Nephron progenitor cell (in vitro differentiated cells): Measurements from ENCODE around the gene MTCL1.

Source experiments
- DNase-seq: peaks from one replicate; pipeline ENCODE4 v3.0.0; 2021
- H3K27ac Mint-ChIP-seq: 2 replicates; pipeline ENCODE4 v1.8.0; 2021; ENCODE audit warnings: mild to moderate bottlenecking, moderate library complexity, mixed read lengths
- H3K27me3 Mint-ChIP-seq: 2 replicates; pipeline ENCODE4 v1.8.0; 2021; ENCODE audit warnings: mild to moderate bottlenecking, low read depth, mixed read lengths; ENCODE audit not compliant: poor library complexity
- H3K36me3 Mint-ChIP-seq: 2 replicates; pipeline ENCODE4 v1.8.0; 2021; ENCODE audit warnings: low read depth, mixed read lengths
- H3K4me1 Mint-ChIP-seq: 2 replicates; pipeline ENCODE4 v1.8.0; 2021; ENCODE audit warnings: mixed read lengths
- H3K4me3 Mint-ChIP-seq: 2 replicates; pipeline ENCODE4 v1.8.0; 2021; ENCODE audit warnings: mild to moderate bottlenecking, moderate library complexity, mixed read lengths
- H3K9me3 Mint-ChIP-seq: 2 replicates; pipeline ENCODE4 v1.8.0; 2021; ENCODE audit warnings: mild to moderate bottlenecking, moderate library complexity, mixed read lengths
- CTCF ChIP-seq: fragments of 200-600 bp; sonication (generic); IDR thresholded peaks from 2 replicates; pipeline ENCODE4 v1.5.0; 2021; ENCODE audit warnings: antibody characterized with exemption

Gene MTCL1

GRCh38 chr18:8812631-8813030 is 107.3 kb downstream of the MTCL1 start:
- peaks cover 28% of the 10 kb centered on the region for H3K4me1 Mint-ChIP-seq
- no peak overlapping the region for H3K4me3 Mint-ChIP-seq
- no peaks in the 10 kb centered on the region for H3K9me3 Mint-ChIP-seq
- no peak overlapping the region for H3K27ac Mint-ChIP-seq
- peaks cover 7% of the 10 kb centered on the region for H3K27me3 Mint-ChIP-seq
- no peak for TF ChIP-seq CTCF
- no peak for DNase-seq
- H3K36me3 Mint-ChIP-seq = peaks cover 36% of the 10 kb centered on the region

- Mint-ChIP-seq H3K9me3 (no peaks in the 10 kb centered on the region), H3K27ac (no peak overlapping the region), H3K4me3 (no peak overlapping the region), H3K36me3 (peaks cover 36% of the 10 kb centered on the region), H3K27me3 (peaks cover 7% of the 10 kb centered on the region), H3K4me1 (peaks cover 29% of the 10 kb centered on the region)
- DNase-seq = no peak
- TF ChIP-seq CTCF = no peak
Measured at GRCh38 chr18:8813611-8814010, 108.3 kb downstream of the MTCL1 start.

- Mint-ChIP-seq H3K9me3 (no peaks in the 10 kb centered on the region), H3K27ac (no peak overlapping the region), H3K4me3 (no peak overlapping the region), H3K27me3 (peaks cover 7% of the 10 kb centered on the region), H3K4me1 (peaks cover 29% of the 10 kb centered on the region), H3K36me3 (peaks cover 37% of the 10 kb centered on the region)
- no peak for DNase-seq
- TF ChIP-seq CTCF = no peak
Measured at GRCh38 chr18:8814206-8814605, 108.8 kb downstream of the MTCL1 start.

GRCh38 chr18:8816220-8816619 is 110.9 kb downstream of the MTCL1 start:
- TF ChIP-seq CTCF = no peak
- Mint-ChIP-seq H3K27ac (no peak overlapping the region), H3K4me1 (peaks cover 22% of the 10 kb centered on the region), H3K4me3 (no peak overlapping the region), H3K36me3 (peaks cover 30% of the 10 kb centered on the region), H3K9me3 (no peaks in the 10 kb centered on the region), H3K27me3 (no peaks in the 10 kb centered on the region)
- DNase-seq = no peak

GRCh38 chr18:8816816-8817215 is 111.5 kb downstream of the MTCL1 start:
- H3K4me3 Mint-ChIP-seq = no peak overlapping the region
- no peak for TF ChIP-seq CTCF
- no peaks in the 10 kb centered on the region for H3K9me3 Mint-ChIP-seq
- H3K36me3 Mint-ChIP-seq = peaks cover 29% of the 10 kb centered on the region
- peaks cover 2% of the 10 kb centered on the region for H3K27me3 Mint-ChIP-seq
- H3K27ac Mint-ChIP-seq = peak overlapping the region; percentile 18
- peaks cover 28% of the 10 kb centered on the region for H3K4me1 Mint-ChIP-seq
- no peak for DNase-seq

GRCh38 chr18:8818982-8819381 is 113.6 kb downstream of the MTCL1 start:
- H3K27me3 Mint-ChIP-seq = peaks cover 4% of the 10 kb centered on the region
- no peak overlapping the region for H3K27ac Mint-ChIP-seq
- H3K9me3 Mint-ChIP-seq = no peaks in the 10 kb centered on the region
- TF ChIP-seq CTCF = no peak
- DNase-seq = no peak
- H3K36me3 Mint-ChIP-seq = peaks cover 23% of the 10 kb centered on the region
- peaks cover 32% of the 10 kb centered on the region for H3K4me1 Mint-ChIP-seq
- H3K4me3 Mint-ChIP-seq = no peak overlapping the region
